Fibroblast of lung (primary cell): ENCODE data around the gene RBM20. TPM values are rescaled to one million over a fixed set of nuclear protein-coding genes. Genes with fewer than 3 reads are reported as not detected.

Source experiments
- DNase-seq, 2 donors: peaks; one replicate each; pipeline versions ENCODE4 v3.0.0 to v3.0.0-alpha.2; 2010; ENCODE audit warnings: low read depth in 2 of 2
- H2AFZ ChIP-seq: 2 replicates; pipeline ENCODE4 v1.5.1; 2012; ENCODE audit warnings: low read length, control low read depth, inconsistent platforms
- H3K27ac ChIP-seq: 2 replicates; pipeline ENCODE4 v1.5.1; 2011; ENCODE audit warnings: low read length, control low read depth; ENCODE audit not compliant: insufficient read depth
- H3K27me3 ChIP-seq: 2 replicates; pipeline ENCODE4 v1.5.1; 2011; ENCODE audit warnings: mild to moderate bottlenecking, low read length; ENCODE audit not compliant: control insufficient read depth, insufficient read depth
- H3K36me3 ChIP-seq: 2 replicates; pipeline ENCODE4 v1.5.1; 2011; ENCODE audit warnings: low read length; ENCODE audit not compliant: control insufficient read depth, insufficient read depth
- H3K4me1 ChIP-seq: 2 replicates; pipeline ENCODE4 v1.5.1; 2011; ENCODE audit warnings: low read length; ENCODE audit not compliant: control insufficient read depth, insufficient read depth; ENCODE audit errors: extremely low read depth
- H3K4me2 ChIP-seq: 2 replicates; pipeline ENCODE4 v1.5.1; 2011; ENCODE audit warnings: low read length, control low read depth; ENCODE audit not compliant: insufficient read depth; ENCODE audit errors: extremely low read depth
- H3K4me3 ChIP-seq, 4 experiments: fragments of 200-600 bp in 1 of 4; sonication (generic) in 1 of 4; replicated peaks in 1 of 4; 2 replicates each; pipeline ENCODE4 v1.5.1; 2011 to 2016; ENCODE audit warnings: low read length in 4 of 4, low read depth in 3 of 4, mild to moderate bottlenecking in 3 of 4, control low read depth in 2 of 4, inconsistent platforms in 1 of 4, mixed read lengths in 1 of 4; ENCODE audit not compliant: insufficient read depth in 1 of 4; ENCODE audit errors: control extremely low read depth in 1 of 4
- H3K79me2 ChIP-seq: 2 replicates; pipeline ENCODE4 v1.5.1; 2012; ENCODE audit warnings: mild to moderate bottlenecking, low read length, inconsistent platforms; ENCODE audit not compliant: control insufficient read depth, insufficient read depth
- H3K9ac ChIP-seq: 2 replicates; pipeline ENCODE4 v1.5.1; 2011; ENCODE audit warnings: mild to moderate bottlenecking, low read length, control low read depth; ENCODE audit not compliant: insufficient read depth
- H3K9me3 ChIP-seq: 2 replicates; pipeline ENCODE4 v1.5.1; 2012; ENCODE audit warnings: low read depth, low read length; ENCODE audit not compliant: control insufficient read depth, insufficient read depth
- H4K20me1 ChIP-seq: 2 replicates; pipeline ENCODE4 v1.5.1; 2011; ENCODE audit warnings: low read length; ENCODE audit not compliant: control insufficient read depth, insufficient read depth; ENCODE audit errors: extremely low read depth
- EZH2 ChIP-seq: IDR thresholded peaks from 2 replicates; pipeline ENCODE4 v1.5.1; 2012; ENCODE audit warnings: low read length, control low read depth, mild to moderate bottlenecking; ENCODE audit errors: missing control alignments
- polyA plus RNA-seq, 2 donors: library from polyadenylated mRNA; depleted of rRNA in 1 of 2; stranded (reverse) in 1 of 2; unstranded in 1 of 2; fragments of >200 nt; gene quantifications; 2 replicates each; pipeline ENCODE4 v1.2.1, GENCODE V29; 2011 to 2012; ENCODE audit warnings: missing spikeins in 1 of 2
- total RNA-seq: library from RNA; depleted of rRNA; stranded (reverse); fragments of >200 nt; gene quantifications from 2 replicates; pipeline ENCODE4 v1.2.1, GENCODE V29; 2014
- TF ChIP-seq, protein P1 (sequence below), 2 donors: IDR thresholded peaks in 1 of 2; conservative IDR thresholded peaks in 1 of 2; 1 replicate in 1 of 2; 2 replicates in 1 of 2; pipeline ENCODE4 v1.5.1; 2011 to 2012; ENCODE audit warnings: low read length in 2 of 2, control low read depth in 1 of 2, inconsistent platforms in 1 of 2, low read depth in 1 of 2, mild to moderate bottlenecking in 1 of 2

Gene RBM20
- total and polyA plus RNA-seq, 2 donors (not counting 1 experiment from before 2014, with no cell fraction given): under 0.01 to 0.05 TPM

DNA sequence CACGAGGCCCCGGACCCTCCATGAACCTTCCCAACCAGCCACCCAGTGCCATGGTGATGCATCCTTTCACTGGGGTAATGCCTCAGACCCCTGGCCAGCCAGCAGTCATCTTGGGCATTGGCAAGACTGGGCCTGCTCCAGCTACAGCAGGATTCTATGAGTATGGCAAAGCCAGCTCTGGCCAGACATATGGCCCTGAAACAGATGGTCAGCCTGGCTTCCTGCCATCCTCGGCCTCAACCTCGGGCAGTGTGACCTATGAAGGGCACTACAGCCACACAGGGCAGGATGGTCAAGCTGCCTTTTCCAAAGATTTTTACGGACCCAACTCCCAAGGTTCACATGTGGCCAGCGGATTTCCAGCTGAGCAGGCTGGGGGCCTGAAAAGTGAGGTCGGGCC is 137.0 kb downstream of the RBM20 start:
- H2AFZ ChIP-seq: no peak overlapping the region
- no peaks in the 10 kb centered on the region for H3K9me3 ChIP-seq
- peaks cover 3% of the 10 kb centered on the region for H3K27me3 ChIP-seq
- H3K4me2 ChIP-seq: no peak overlapping the region
- DNase-seq: no peak
- no peaks in the 10 kb centered on the region for H3K79me2 ChIP-seq
- H3K4me3 ChIP-seq: no peak overlapping the region
- H3K9ac ChIP-seq: no peak overlapping the region
- no peak overlapping the region for H3K27ac ChIP-seq
- no peaks in the 10 kb centered on the region for H3K36me3 ChIP-seq
- TF ChIP-seq EZH2: no peak
- TF ChIP-seq, protein P1, sequence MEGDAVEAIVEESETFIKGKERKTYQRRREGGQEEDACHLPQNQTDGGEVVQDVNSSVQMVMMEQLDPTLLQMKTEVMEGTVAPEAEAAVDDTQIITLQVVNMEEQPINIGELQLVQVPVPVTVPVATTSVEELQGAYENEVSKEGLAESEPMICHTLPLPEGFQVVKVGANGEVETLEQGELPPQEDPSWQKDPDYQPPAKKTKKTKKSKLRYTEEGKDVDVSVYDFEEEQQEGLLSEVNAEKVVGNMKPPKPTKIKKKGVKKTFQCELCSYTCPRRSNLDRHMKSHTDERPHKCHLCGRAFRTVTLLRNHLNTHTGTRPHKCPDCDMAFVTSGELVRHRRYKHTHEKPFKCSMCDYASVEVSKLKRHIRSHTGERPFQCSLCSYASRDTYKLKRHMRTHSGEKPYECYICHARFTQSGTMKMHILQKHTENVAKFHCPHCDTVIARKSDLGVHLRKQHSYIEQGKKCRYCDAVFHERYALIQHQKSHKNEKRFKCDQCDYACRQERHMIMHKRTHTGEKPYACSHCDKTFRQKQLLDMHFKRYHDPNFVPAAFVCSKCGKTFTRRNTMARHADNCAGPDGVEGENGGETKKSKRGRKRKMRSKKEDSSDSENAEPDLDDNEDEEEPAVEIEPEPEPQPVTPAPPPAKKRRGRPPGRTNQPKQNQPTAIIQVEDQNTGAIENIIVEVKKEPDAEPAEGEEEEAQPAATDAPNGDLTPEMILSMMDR (conservative IDR thresholded peaks at IDR 0.05 in 1 of 2, IDR thresholded peaks at IDR 0.05 in 1 of 2; ENCODE audit: low read depth in 1 of 2, low read length in 2 of 2): no peak
- H3K4me1 ChIP-seq: no peaks in the 10 kb centered on the region
- H4K20me1 ChIP-seq: no peaks in the 10 kb centered on the region

DNA sequence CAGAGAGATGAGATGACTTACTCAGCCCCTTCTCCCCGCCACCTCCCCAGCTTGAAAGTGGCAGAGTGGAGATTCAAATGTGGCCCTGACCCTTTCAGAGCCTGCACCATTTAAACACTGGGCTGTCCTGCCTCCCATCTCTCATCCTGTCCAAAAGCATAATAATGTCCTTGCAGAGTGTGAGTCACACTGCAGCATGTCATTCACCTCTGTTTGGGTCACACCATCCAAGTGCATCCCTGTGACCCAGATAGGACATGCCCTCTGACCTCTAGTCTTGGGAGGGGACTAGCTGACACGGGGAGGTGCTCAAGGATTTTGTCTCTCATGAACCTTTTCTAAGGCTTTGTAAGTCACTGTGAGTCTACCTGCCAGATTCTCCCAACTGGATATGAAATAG is 138.5 kb downstream of the RBM20 start:
- TF ChIP-seq EZH2: no peak
- TF ChIP-seq, protein P1 (conservative IDR thresholded peaks at IDR 0.05 in 1 of 2, IDR thresholded peaks at IDR 0.05 in 1 of 2; ENCODE audit: low read depth in 1 of 2, low read length in 2 of 2): no peak
- Histone ChIP-seq H2AFZ (no peak overlapping the region), H3K4me3 (no peak overlapping the region), H4K20me1 (no peaks in the 10 kb centered on the region), H3K36me3 (no peaks in the 10 kb centered on the region), H3K4me2 (no peak overlapping the region), H3K79me2 (no peaks in the 10 kb centered on the region), H3K4me1 (no peaks in the 10 kb centered on the region), H3K27ac (no peak overlapping the region), H3K27me3 (peaks cover 3% of the 10 kb centered on the region), H3K9me3 (no peaks in the 10 kb centered on the region), H3K9ac (no peak overlapping the region)
- DNase-seq: no peak

DNA sequence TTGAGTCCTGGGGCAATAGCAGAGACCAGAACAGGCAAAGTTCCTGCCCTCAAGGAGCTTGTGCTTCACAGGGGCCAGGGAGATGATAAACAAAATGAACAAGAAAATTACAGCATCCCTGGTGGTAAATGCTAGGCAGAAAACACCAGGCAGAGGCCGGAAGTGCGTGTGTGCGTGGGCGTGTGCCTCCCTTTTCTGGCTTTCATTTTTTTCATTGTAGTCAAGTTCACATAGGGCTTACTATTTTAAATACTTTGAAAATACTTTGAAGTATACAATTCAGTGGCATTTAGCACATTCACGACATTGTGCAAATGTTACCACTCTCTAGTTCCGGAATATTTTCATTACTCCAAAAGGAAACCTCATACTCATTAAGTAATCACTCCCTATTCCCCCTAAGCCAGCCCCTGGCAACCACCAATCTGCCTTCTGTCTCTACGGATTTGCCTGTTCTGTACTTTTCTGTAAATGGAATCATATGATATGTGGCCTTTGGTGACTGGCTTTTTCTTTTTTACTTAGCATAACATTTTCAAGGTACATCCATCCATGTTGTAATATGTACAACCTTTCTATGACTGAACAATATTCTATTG is 139.5 kb downstream of the RBM20 start:
- TF ChIP-seq, protein P1 (conservative IDR thresholded peaks at IDR 0.05 in 1 of 2, IDR thresholded peaks at IDR 0.05 in 1 of 2; ENCODE audit: low read depth in 1 of 2, low read length in 2 of 2): no peak
- TF ChIP-seq EZH2: no peak
- no peak for DNase-seq
- no peak overlapping the region for H3K27ac ChIP-seq

More for the DNA sequence above, 139.5 kb downstream of the RBM20 start:
- no peaks in the 10 kb centered on the region for H3K79me2 ChIP-seq
- no peaks in the 10 kb centered on the region for H3K9me3 ChIP-seq
- H3K27me3 ChIP-seq: no peaks in the 10 kb centered on the region
- H3K36me3 ChIP-seq: no peaks in the 10 kb centered on the region
- no peak overlapping the region for H3K9ac ChIP-seq
- H4K20me1 ChIP-seq: no peaks in the 10 kb centered on the region
- no peak overlapping the region for H3K4me2 ChIP-seq
- no peak overlapping the region for H2AFZ ChIP-seq
- no peak overlapping the region for H3K4me3 ChIP-seq
- H3K4me1 ChIP-seq: no peaks in the 10 kb centered on the region
